GM18511 (cell line): ENCODE measurements around the gene SH3GL3.

ENCODE experiments used
- ATAC-seq: cut with Tn5 transposase; IDR thresholded peaks from one replicate; pipeline ENCODE4 v1.9.1; 2021; ENCODE audit warnings: mild to moderate bottlenecking, moderate library complexity; ENCODE audit not compliant: unreplicated experiment

Gene SH3GL3

GRCh38 chr15:83446904-83447709 is at the start of gene SH3GL3:
SH3GL3 (plus strand) TSS chr15:83447341; CDS start chr15:83447534, 193 bp downstream.
- ATAC-seq: no peak

- no peak for ATAC-seq
Observed at GRCh38 chr15:83398626-83399025, 48.5 kb upstream of the SH3GL3 start.

GRCh38 chr15:83404121-83404520 is 43.0 kb upstream of the SH3GL3 start:
- no peak for ATAC-seq

- ATAC-seq: no peak
Observed at GRCh38 chr15:83410532-83410931, 36.6 kb upstream of the SH3GL3 start.

GRCh38 chr15:83413054-83413719 is 34.0 kb upstream of the SH3GL3 start:
- ATAC-seq: peak; percentile 61

GRCh38 chr15:83422081-83422480 is 25.1 kb upstream of the SH3GL3 start:
- no peak for ATAC-seq

GRCh38 chr15:83422541-83422940 is 24.6 kb upstream of the SH3GL3 start:
- ATAC-seq: no peak

- no peak for ATAC-seq
Observed at GRCh38 chr15:83424101-83424500, 23.0 kb upstream of the SH3GL3 start.

GRCh38 chr15:83430441-83430840 is 16.7 kb upstream of the SH3GL3 start:
- ATAC-seq: no peak

GRCh38 chr15:83431521-83431920 is 15.6 kb upstream of the SH3GL3 start:
- no peak for ATAC-seq

GRCh38 chr15:83435202-83435601 is 11.9 kb upstream of the SH3GL3 start:
- ATAC-seq: no peak

GRCh38 chr15:83435782-83436181 is 11.4 kb upstream of the SH3GL3 start:
- ATAC-seq: no peak

GRCh38 chr15:83436513-83437158 is 10.5 kb upstream of the SH3GL3 start:
- ATAC-seq: no peak

- ATAC-seq: no peak
Observed at GRCh38 chr15:83443076-83443847, 3.9 kb upstream of the SH3GL3 start.

GRCh38 chr15:83444936-83445335 is 2.2 kb upstream of the SH3GL3 start:
- no peak for ATAC-seq

- ATAC-seq: no peak
Observed at GRCh38 chr15:83445643-83446042, 1.5 kb upstream of the SH3GL3 start.

- no peak for ATAC-seq
Observed at GRCh38 chr15:83446417-83446816, 724 bp upstream of the SH3GL3 start.

- no peak for ATAC-seq
Observed at GRCh38 chr15:83449250-83449671, 2.1 kb downstream of the SH3GL3 start.

GRCh38 chr15:83449937-83450506 is 2.9 kb downstream of the SH3GL3 start:
- no peak for ATAC-seq

GRCh38 chr15:83457149-83457548 is 10.0 kb downstream of the SH3GL3 start:
- no peak for ATAC-seq

- ATAC-seq: no peak
Observed at GRCh38 chr15:83458381-83458780, 11.2 kb downstream of the SH3GL3 start.
